Panc1 (cell line): ENCODE results near the gene PHLDB1. TPM values are rescaled to one million over a fixed set of nuclear protein-coding genes. Genes with fewer than 3 reads are reported as not detected.

Experiments
- ATAC-seq: fragments of 200-7000 bp; cut with Tn5 transposase; 2 replicates; pipeline ENCODE4 v1.9.1; 2020; ENCODE audit warnings: mild to moderate bottlenecking, moderate library complexity
- BruUV-seq: library from RNA; stranded (reverse); fragments of 400-500 nt; replicated peaks from 2 replicates; lab custom pipeline; 2021; lab: Mats Ljungman, UMichigan
- CTCF ChIA-PET: fragments of 300-600 bp; sonication (Branson Sonifier 250); formaldehyde crosslinking; loops from one replicate; lab custom pipeline; 2022; ENCODE audit warnings: antibody characterized with exemption; lab: Charles Lee
- POLR2A ChIA-PET: fragments of 300-600 bp; sonication (Branson Sonifier 250); formaldehyde crosslinking; loops from one replicate; lab custom pipeline; 2022; ENCODE audit warnings: antibody characterized with exemption; lab: Charles Lee
- DNase-seq: peaks from one replicate; pipeline ENCODE4 v3.0.0-alpha.2; 2010; ENCODE audit warnings: low read depth, low spot score
- H3K27ac ChIP-seq: 2 replicates; pipeline ENCODE4 v1.5.1; 2011; ENCODE audit warnings: mild to moderate bottlenecking, low read length, inconsistent platforms
- H3K27me3 ChIP-seq: fragments of 200-500 bp; sonication (Bioruptor generic); 2 replicates; pipeline ENCODE4 v1.6.0; 2014; ENCODE audit warnings: low read length, inconsistent platforms; ENCODE audit not compliant: control insufficient read depth, insufficient read depth
- H3K36me3 ChIP-seq: fragments of 200-500 bp; sonication (Bioruptor generic); 2 replicates; pipeline ENCODE4 v1.5.1; 2014; ENCODE audit warnings: inconsistent platforms, mild to moderate bottlenecking, low read length, moderate library complexity; ENCODE audit not compliant: control insufficient read depth, insufficient read depth
- H3K4me1 ChIP-seq: 2 replicates; pipeline ENCODE4 v1.5.1; 2011; ENCODE audit warnings: inconsistent platforms, mild to moderate bottlenecking, low read length, moderate library complexity; ENCODE audit not compliant: control insufficient read depth, insufficient read depth
- H3K4me3 ChIP-seq, 2 experiments: 2 replicates each; pipeline ENCODE4 v1.5.1; 2011 to 2012; ENCODE audit warnings: low read depth in 2 of 2, low read length in 2 of 2, mild to moderate bottlenecking in 2 of 2, inconsistent platforms in 1 of 2, moderate library complexity in 1 of 2
- H3K9me3 ChIP-seq: fragments of 200-500 bp; sonication (Bioruptor generic); 2 replicates; pipeline ENCODE4 v1.5.1; 2014; ENCODE audit warnings: low read depth, mild to moderate bottlenecking, inconsistent platforms, low read length, moderate library complexity; ENCODE audit not compliant: control insufficient read depth, insufficient read depth
- CTCF ChIP-seq: fragments of 450-650 bp; IDR thresholded peaks from 2 replicates; pipeline ENCODE4 v1.5.1; 2017; ENCODE audit warnings: mild to moderate bottlenecking
- POLR2AphosphoS5 ChIP-seq: IDR thresholded peaks from 2 replicates; pipeline ENCODE4 v1.6.1; 2012; ENCODE audit warnings: mild to moderate bottlenecking, low read depth, low read length, moderate library complexity
- REST ChIP-seq, 2 experiments: IDR thresholded peaks; 2 replicates each; pipeline ENCODE4 v1.6.1; 2011 to 2012; ENCODE audit warnings: low read depth in 2 of 2, control low read depth in 1 of 2, low read length in 1 of 2, mild to moderate bottlenecking in 1 of 2, moderate library complexity in 1 of 2; ENCODE audit not compliant: insufficient read depth in 1 of 2
- SIN3A ChIP-seq: IDR thresholded peaks from 2 replicates; pipeline ENCODE4 v1.6.1; 2012; ENCODE audit warnings: low read depth, mild to moderate bottlenecking, low read length, moderate library complexity, borderline replicate concordance; ENCODE audit not compliant: insufficient read depth
- TCF7L2 ChIP-seq: IDR thresholded peaks from 2 replicates; pipeline ENCODE4 v1.6.1; 2011; ENCODE audit warnings: mild to moderate bottlenecking, low read depth, low read length, inconsistent platforms
- in situ Hi-C: cut with HindIII; loops from 2 replicates; pipeline ENCODE4 v1.10.0; 2016; ENCODE audit warnings: low sequenced_read_pairs, low pct_unique_long_range_greater_than_20kb
- intact Hi-C: fragments of 100-400 bp; cut with micrococcal nuclease; formaldehyde crosslinking; loops from one replicate; pipeline ENCODE4 v1.10.0; 2022; ENCODE audit not compliant: unreplicated experiment
- total RNA-seq: library from RNA; stranded (reverse); gene quantifications from one replicate; pipeline ENCODE4 v1.2.1, GENCODE V29; 2021; ENCODE audit not compliant: unreplicated experiment

The PHLDB1 gene
- total RNA-seq, 1 experiment from 2014 or later, result 97.7 TPM

- no peak for ATAC-seq
- no TSS peak for BruUV-seq
- ChIA-PET POLR2A (no interaction called here), CTCF (interaction anchor here (0.6 to 1.4 kb wide), 4 partner anchors 38 to 311 kb away, joined by 3 to 14 read pairs (median 4); partner anchors contain the start of genes FOXR1 and PHLDB1)
- 0 out of 2 replicates have a peak, but pooled peaks cover 2% of the 10 kb centered on the region for H3K36me3 ChIP-seq
- H3K27ac ChIP-seq, result no peak overlapping the region; the same call in 1 of the 2 replicates
- no peaks in the 10 kb centered on the region for H3K27me3 ChIP-seq
- TF ChIP-seq TCF7L2, result no peak
- TF ChIP-seq POLR2AphosphoS5, result no peak
- TF ChIP-seq REST (IDR thresholded peaks at IDR 0.05; ENCODE audit: insufficient read depth in 1 of 2, low read depth in 2 of 2, low read length in 1 of 2), result no peak
- no peak for TF ChIP-seq CTCF
- TF ChIP-seq SIN3A, result no peak
- no peak for DNase-seq
- H3K4me1 ChIP-seq, result peaks cover 12% of the 10 kb centered on the region
- H3K4me3 ChIP-seq, result no peak overlapping the region
- intact Hi-C loops, result no loop called here
- no peaks in the 10 kb centered on the region for H3K9me3 ChIP-seq
- in situ Hi-C loops, result no loop called here
These were observed 52.7 kb downstream of the PHLDB1 start for GRCh38 chr11:118659953-118660680.

DNA sequence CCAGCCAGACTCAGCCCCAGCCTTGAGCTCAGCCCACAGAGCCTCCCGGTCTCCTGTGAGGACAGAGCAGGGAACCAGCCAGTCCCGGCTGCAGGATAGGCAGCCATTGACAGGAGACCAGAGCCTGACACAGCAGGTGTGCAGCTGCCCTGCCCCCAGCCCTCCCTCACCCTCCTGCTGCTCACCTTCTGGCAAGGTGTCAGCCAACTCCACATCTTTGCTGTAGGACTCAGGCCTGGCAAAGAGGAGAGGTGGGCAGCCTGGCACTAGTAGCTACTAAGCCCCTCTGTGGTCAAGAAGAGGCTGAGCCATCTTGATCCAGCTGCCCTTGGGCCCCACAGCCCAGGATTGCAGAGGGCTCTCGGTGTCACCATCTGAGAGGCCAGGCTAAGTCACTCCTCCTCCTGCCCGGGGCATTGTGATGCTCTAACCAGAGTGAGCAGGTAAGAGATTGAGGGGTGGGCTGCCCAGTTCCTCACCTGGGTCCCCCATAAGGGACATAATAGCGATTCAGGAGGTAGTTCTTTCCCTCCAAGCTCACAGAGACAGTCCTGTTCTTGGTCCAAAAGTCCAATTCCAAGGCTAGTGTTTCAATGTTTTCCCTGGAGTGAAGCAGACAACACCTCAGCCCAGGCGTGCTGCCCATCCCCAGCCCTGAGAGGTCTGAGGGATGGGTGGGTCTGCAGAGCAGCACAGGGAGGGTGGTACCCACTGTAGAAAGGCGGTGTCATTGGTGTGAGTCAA is 53.4 kb downstream of the PHLDB1 start:
- peaks cover 12% of the 10 kb centered on the region for H3K4me1 ChIP-seq
- ChIA-PET CTCF (interaction anchor here (0.6 to 1.4 kb wide), 4 partner anchors 39 to 311 kb away, joined by 3 to 5 read pairs (median 4); partner anchors contain the start of genes FOXR1 and PHLDB1), POLR2A (no interaction called here)
- in situ Hi-C loops, result no loop called here
- BruUV-seq, result no TSS peak
- H3K36me3 ChIP-seq, result 0 out of 2 replicates have a peak, but pooled peaks cover 2% of the 10 kb centered on the region
- TF ChIP-seq TCF7L2 (no peak), SIN3A (no peak), REST (IDR thresholded peaks at IDR 0.05; ENCODE audit: insufficient read depth in 1 of 2, low read depth in 2 of 2, low read length in 1 of 2) (no peak), CTCF (no peak), POLR2AphosphoS5 (no peak)
- ATAC-seq (no peak), DNase-seq (no peak)
- H3K27me3 ChIP-seq, result no peaks in the 10 kb centered on the region
- no peaks in the 10 kb centered on the region for H3K9me3 ChIP-seq
- no peak overlapping the region for H3K4me3 ChIP-seq
- intact Hi-C loops, result no loop called here
- H3K27ac ChIP-seq, result no peak overlapping the region
